Endothelial cell of umbilical vein (primary cell): ENCODE measurements around the gene ZNF587B. TPM values are rescaled to one million over a fixed set of nuclear protein-coding genes. Genes with fewer than 3 reads are reported as not detected.

Experiments used
- BruUV-seq: library from RNA; stranded (reverse); fragments of 400-500 nt; replicated peaks from 2 replicates; lab custom pipeline; 2021; lab: Mats Ljungman, UMichigan
- CTCF ChIA-PET: fragments of 300-600, 350-600 bp; sonication (Branson Sonifier 250); formaldehyde crosslinking; loops from one replicate; lab custom pipeline; 2021; ENCODE audit warnings: antibody characterized with exemption, inconsistent platforms; lab: Charles Lee
- POLR2A ChIA-PET: fragments of 300-600, 350-600 bp; sonication (Branson Sonifier 250); formaldehyde crosslinking; loops from one replicate; lab custom pipeline; 2021; ENCODE audit warnings: antibody characterized with exemption, inconsistent platforms; lab: Charles Lee
- DNase-seq: peaks from one replicate; pipeline ENCODE4 v3.0.0-alpha.2; 2011; ENCODE audit warnings: low read depth, low spot score
- FAIRE-seq: peaks from 2 replicates; lab custom pipeline; 2011; peaks lifted over from hg19 to GRCh38; lab: Jason Lieb, UNC
- H2AFZ ChIP-seq: 2 replicates; pipeline ENCODE4 v1.6.0; 2012; ENCODE audit warnings: low read depth, low read length, control low read depth, inconsistent platforms
- H3K27ac ChIP-seq: 2 replicates; pipeline ENCODE4 v1.5.1; 2011; ENCODE audit warnings: low read depth, mild to moderate bottlenecking, control low read depth, low read length, moderate library complexity; ENCODE audit not compliant: insufficient read depth
- H3K27me3 ChIP-seq, 2 experiments: 2 replicates each; pipeline versions ENCODE4 v1.6.0 to v1.6.1; 2011; ENCODE audit warnings: low read length in 2 of 2, mixed read lengths in 1 of 2; ENCODE audit not compliant: control insufficient read depth in 2 of 2, insufficient read depth in 2 of 2
- H3K36me3 ChIP-seq, 2 experiments: 2 replicates in 1 of 2; 3 replicates in 1 of 2; pipeline ENCODE4 v1.5.1; 2011; ENCODE audit warnings: low read length in 2 of 2, mild to moderate bottlenecking in 1 of 2, moderate library complexity in 1 of 2; ENCODE audit not compliant: control insufficient read depth in 2 of 2, insufficient read depth in 2 of 2; ENCODE audit errors: extremely low read depth in 1 of 2
- H3K4me1 ChIP-seq: 3 replicates; pipeline ENCODE4 v1.5.1; 2011; ENCODE audit warnings: mild to moderate bottlenecking, low read length; ENCODE audit not compliant: control insufficient read depth, insufficient read depth; ENCODE audit errors: extremely low read depth
- H3K4me2 ChIP-seq: 2 replicates; pipeline ENCODE4 v1.6.1; 2011; ENCODE audit warnings: low read length, control low read depth, mixed read lengths; ENCODE audit not compliant: insufficient read depth
- H3K4me3 ChIP-seq, 3 experiments: fragments of 200-600 bp in 1 of 3; sonication (generic), shearing (Covaris generic) in 1 of 3; replicated peaks in 1 of 3; 2 replicates each; pipeline ENCODE4 v1.5.1; 2011 to 2016; ENCODE audit warnings: control low read depth in 3 of 3, low read length in 3 of 3, mild to moderate bottlenecking in 2 of 3, inconsistent platforms in 1 of 3, low read depth in 1 of 3, moderate library complexity in 1 of 3; ENCODE audit not compliant: insufficient read depth in 1 of 3
- H3K79me2 ChIP-seq: 2 replicates; pipeline ENCODE4 v1.6.0; 2012; ENCODE audit warnings: low read length, inconsistent platforms; ENCODE audit not compliant: control insufficient read depth, insufficient read depth
- H3K9ac ChIP-seq: replicated peaks from 2 replicates; pipeline ENCODE3; 2011; ENCODE audit warnings: low read length, control low read depth; ENCODE audit not compliant: insufficient read depth; ENCODE audit errors: extremely low read depth
- H3K9me1 ChIP-seq: replicated peaks from 3 replicates; pipeline ENCODE4 v1.6.0; 2011; ENCODE audit warnings: mild to moderate bottlenecking, low read length; ENCODE audit not compliant: control insufficient read depth, insufficient read depth; ENCODE audit errors: extremely low read depth
- H3K9me3 ChIP-seq: replicated peaks from 2 replicates; pipeline ENCODE4 v1.5.1; 2012; ENCODE audit warnings: low read length, inconsistent platforms; ENCODE audit not compliant: control insufficient read depth, insufficient read depth
- H4K20me1 ChIP-seq: replicated peaks from 2 replicates; pipeline ENCODE3; 2011; ENCODE audit warnings: mild to moderate bottlenecking, low read length; ENCODE audit not compliant: control insufficient read depth, insufficient read depth; ENCODE audit errors: extremely low read depth
- CTCF ChIP-seq, 2 donors: IDR thresholded peaks; 1 replicate in 1 of 2; 2 replicates in 1 of 2; pipeline ENCODE4 v1.5.1; 2011; ENCODE audit warnings: low read length in 2 of 2, mild to moderate bottlenecking in 2 of 2, moderate library complexity in 2 of 2, control low read depth in 1 of 2, inconsistent platforms in 1 of 2, low read depth in 1 of 2; ENCODE audit not compliant: insufficient read depth in 1 of 2; ENCODE audit errors: extremely low read depth in 1 of 2
- EZH2 ChIP-seq: IDR thresholded peaks from 2 replicates; pipeline ENCODE4 v1.6.1; 2012; ENCODE audit warnings: borderline replicate concordance, low read depth, mild to moderate bottlenecking, moderate library complexity, low read length, inconsistent platforms; ENCODE audit not compliant: severe bottlenecking
- FOS ChIP-seq: IDR thresholded peaks from 2 replicates; pipeline ENCODE4 v1.6.1; 2011; ENCODE audit warnings: mild to moderate bottlenecking, low read length, moderate library complexity, borderline replicate concordance; ENCODE audit not compliant: insufficient read depth
- GATA2 ChIP-seq: IDR thresholded peaks from 2 replicates; pipeline ENCODE4 v1.7.0; 2011; ENCODE audit warnings: low read depth, mild to moderate bottlenecking, moderate library complexity, mixed read lengths, low read length; ENCODE audit not compliant: insufficient read length, insufficient read depth
- JUN ChIP-seq: IDR thresholded peaks from 2 replicates; pipeline ENCODE4 v1.6.1; 2011; ENCODE audit warnings: borderline replicate concordance, low read depth; ENCODE audit not compliant: insufficient read length, insufficient read depth
- MAX ChIP-seq: IDR thresholded peaks from 2 replicates; pipeline ENCODE4 v1.6.1; 2011; ENCODE audit not compliant: insufficient read depth, insufficient read length
- MYC ChIP-seq: IDR thresholded peaks from one replicate; pipeline ENCODE4 v1.6.1; 2011; ENCODE audit warnings: mild to moderate bottlenecking, low read depth, low read length
- POLR2AphosphoS5 ChIP-seq: IDR thresholded peaks from 2 replicates; pipeline ENCODE4 v1.6.1; 2012; ENCODE audit warnings: low read depth, mild to moderate bottlenecking, control low read depth, low read length, moderate library complexity; ENCODE audit not compliant: insufficient read depth
- dilution Hi-C: fragments of 300-500 bp; cut with MboI; formaldehyde crosslinking; loops from one replicate; pipeline ENCODE4 v1.15.0; 2019; ENCODE audit warnings: low sequenced_read_pairs; ENCODE audit not compliant: extremely low pct_ligation_motif_present
- intact Hi-C: fragments of 100-400 bp; cut with micrococcal nuclease; formaldehyde crosslinking; loops from one replicate; pipeline ENCODE4 v1.10.0; 2022
- polyA plus RNA-seq, 4 experiments: library from polyadenylated mRNA; depleted of rRNA in 3 of 4; stranded (reverse) in 3 of 4; unstranded in 1 of 4; fragments of >200 nt; gene quantifications; 2 replicates each; pipeline versions ENCODE4 v1.2.1 to v1.2.3, GENCODE V29; 2011 to 2012; ENCODE audit warnings: missing spikeins in 1 of 4
- total RNA-seq: library from RNA; stranded (reverse); gene quantifications from 2 replicates; pipeline ENCODE4 v1.2.3, GENCODE V29; 2021

ZNF587B gene
- total and polyA plus RNA-seq, 2 donors (not counting 3 experiments of a cell fraction or from before 2014, with no cell fraction given): 3.2 to 16.3 TPM

- TF ChIP-seq EZH2 (no peak), MYC (no peak), CTCF (IDR thresholded peaks at IDR 0.05; ENCODE audit: extremely low read depth in 1 of 2, insufficient read depth in 1 of 2, low read depth in 1 of 2, low read length in 2 of 2) (no peak), GATA2 (no peak), JUN (no peak), POLR2AphosphoS5 (no peak), FOS (no peak), MAX (no peak)
- H3K27ac ChIP-seq: peak overlapping the region; percentile 69
- CTCF ChIA-PET: interaction anchor here (0.8 to 3.1 kb wide), 3 partner anchors 11 to 27 kb away, joined by 3 to 8 read pairs (median 3); partner anchors contain the start of gene ZNF552
- H3K79me2 ChIP-seq: no peaks in the 10 kb centered on the region
- intact Hi-C loops (loop anchor here (1.0 kb wide), 2 partner anchors 11 to 34 kb away; partner anchors contain the start of genes ZNF552 and ZNF586), dilution Hi-C loops (no loop called here)
- H3K4me2 ChIP-seq: peak overlapping the region; percentile 74
- peaks cover 6 to 7% of the 10 kb centered on the region in 2 experiments for H3K36me3 ChIP-seq
- TSS peak; percentile 10 for BruUV-seq
- DNase-seq (peak; percentile 71), FAIRE-seq (peak; percentile 55)
- POLR2A ChIA-PET: interaction anchor here (1.4 kb wide), 1 partner anchor 11 kb away, joined by 5 read pairs; the partner anchor contains the start of gene ZNF552
- peak overlapping the region; percentile 56 for H3K9ac ChIP-seq
- H3K4me3 ChIP-seq: peak overlapping the region; percentile 41 to 78 (median 47)
- no peaks in the 10 kb centered on the region for H3K9me3 ChIP-seq
- no peaks in the 10 kb centered on the region for H3K27me3 ChIP-seq
- H4K20me1 ChIP-seq: no peaks in the 10 kb centered on the region
- H3K9me1 ChIP-seq: no peaks in the 10 kb centered on the region
- peak overlapping the region; percentile 63 for H2AFZ ChIP-seq
- peaks cover 26% of the 10 kb centered on the region for H3K4me1 ChIP-seq
These were observed 26.3 kb upstream of the ZNF587B start for GRCh38 chr19:57803594-57804325.
